PFSK-1 (cell line): ENCODE measurements around the gene SLC15A4.

Experiments used
- FOXP2 ChIP-seq: optimal IDR thresholded peaks from 2 replicates; pipeline ENCODE3; 2011; ENCODE audit warnings: borderline replicate concordance, control low read depth, inconsistent platforms; ENCODE audit not compliant: insufficient read depth; ENCODE audit errors: extremely low read length, extremely low read depth
- POLR2AphosphoS5 ChIP-seq: IDR thresholded peaks from 2 replicates; pipeline ENCODE4 v1.6.1; 2012; ENCODE audit warnings: low read depth, mild to moderate bottlenecking, control low read depth, low read length, moderate library complexity
- SIN3A ChIP-seq: IDR thresholded peaks from 2 replicates; pipeline ENCODE4 v1.6.1; 2012; ENCODE audit warnings: mild to moderate bottlenecking, low read length, moderate library complexity, borderline replicate concordance; ENCODE audit not compliant: insufficient read depth
- TAF1 ChIP-seq: IDR thresholded peaks from 2 replicates; pipeline ENCODE4 v1.6.1; 2012; ENCODE audit warnings: low read length, control low read depth, borderline replicate concordance; ENCODE audit not compliant: insufficient read depth
- TF ChIP-seq, protein P1 (sequence below), 2 experiments: IDR thresholded peaks; 2 replicates each; pipeline versions ENCODE4 v1.6.1 to v1.8.0; 2011 to 2012; ENCODE audit warnings: low read depth in 2 of 2, low read length in 2 of 2, control low read depth in 1 of 2, inconsistent platforms in 1 of 2, mild to moderate bottlenecking in 1 of 2, moderate library complexity in 1 of 2; ENCODE audit not compliant: insufficient read depth in 1 of 2

GRCh38 chr12:128819293-128820144, 4.2 kb downstream of the SLC15A4 start:
- TF ChIP-seq POLR2AphosphoS5 (no peak), SIN3A (no peak), TAF1 (no peak), FOXP2 (no peak)
- TF ChIP-seq, protein P1, sequence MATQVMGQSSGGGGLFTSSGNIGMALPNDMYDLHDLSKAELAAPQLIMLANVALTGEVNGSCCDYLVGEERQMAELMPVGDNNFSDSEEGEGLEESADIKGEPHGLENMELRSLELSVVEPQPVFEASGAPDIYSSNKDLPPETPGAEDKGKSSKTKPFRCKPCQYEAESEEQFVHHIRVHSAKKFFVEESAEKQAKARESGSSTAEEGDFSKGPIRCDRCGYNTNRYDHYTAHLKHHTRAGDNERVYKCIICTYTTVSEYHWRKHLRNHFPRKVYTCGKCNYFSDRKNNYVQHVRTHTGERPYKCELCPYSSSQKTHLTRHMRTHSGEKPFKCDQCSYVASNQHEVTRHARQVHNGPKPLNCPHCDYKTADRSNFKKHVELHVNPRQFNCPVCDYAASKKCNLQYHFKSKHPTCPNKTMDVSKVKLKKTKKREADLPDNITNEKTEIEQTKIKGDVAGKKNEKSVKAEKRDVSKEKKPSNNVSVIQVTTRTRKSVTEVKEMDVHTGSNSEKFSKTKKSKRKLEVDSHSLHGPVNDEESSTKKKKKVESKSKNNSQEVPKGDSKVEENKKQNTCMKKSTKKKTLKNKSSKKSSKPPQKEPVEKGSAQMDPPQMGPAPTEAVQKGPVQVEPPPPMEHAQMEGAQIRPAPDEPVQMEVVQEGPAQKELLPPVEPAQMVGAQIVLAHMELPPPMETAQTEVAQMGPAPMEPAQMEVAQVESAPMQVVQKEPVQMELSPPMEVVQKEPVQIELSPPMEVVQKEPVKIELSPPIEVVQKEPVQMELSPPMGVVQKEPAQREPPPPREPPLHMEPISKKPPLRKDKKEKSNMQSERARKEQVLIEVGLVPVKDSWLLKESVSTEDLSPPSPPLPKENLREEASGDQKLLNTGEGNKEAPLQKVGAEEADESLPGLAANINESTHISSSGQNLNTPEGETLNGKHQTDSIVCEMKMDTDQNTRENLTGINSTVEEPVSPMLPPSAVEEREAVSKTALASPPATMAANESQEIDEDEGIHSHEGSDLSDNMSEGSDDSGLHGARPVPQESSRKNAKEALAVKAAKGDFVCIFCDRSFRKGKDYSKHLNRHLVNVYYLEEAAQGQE (IDR thresholded peaks at IDR 0.05; ENCODE audit: insufficient read depth in 1 of 2, low read depth in 2 of 2, low read length in 2 of 2): no peak
